HG03521 (cell line): ENCODE results near the gene BMPER.

Source experiments
- ATAC-seq: cut with Tn5 transposase; IDR thresholded peaks from one replicate; pipeline ENCODE4 v1.9.1; 2021; ENCODE audit warnings: mild to moderate bottlenecking, moderate library complexity; ENCODE audit not compliant: unreplicated experiment

Gene BMPER

DNA sequence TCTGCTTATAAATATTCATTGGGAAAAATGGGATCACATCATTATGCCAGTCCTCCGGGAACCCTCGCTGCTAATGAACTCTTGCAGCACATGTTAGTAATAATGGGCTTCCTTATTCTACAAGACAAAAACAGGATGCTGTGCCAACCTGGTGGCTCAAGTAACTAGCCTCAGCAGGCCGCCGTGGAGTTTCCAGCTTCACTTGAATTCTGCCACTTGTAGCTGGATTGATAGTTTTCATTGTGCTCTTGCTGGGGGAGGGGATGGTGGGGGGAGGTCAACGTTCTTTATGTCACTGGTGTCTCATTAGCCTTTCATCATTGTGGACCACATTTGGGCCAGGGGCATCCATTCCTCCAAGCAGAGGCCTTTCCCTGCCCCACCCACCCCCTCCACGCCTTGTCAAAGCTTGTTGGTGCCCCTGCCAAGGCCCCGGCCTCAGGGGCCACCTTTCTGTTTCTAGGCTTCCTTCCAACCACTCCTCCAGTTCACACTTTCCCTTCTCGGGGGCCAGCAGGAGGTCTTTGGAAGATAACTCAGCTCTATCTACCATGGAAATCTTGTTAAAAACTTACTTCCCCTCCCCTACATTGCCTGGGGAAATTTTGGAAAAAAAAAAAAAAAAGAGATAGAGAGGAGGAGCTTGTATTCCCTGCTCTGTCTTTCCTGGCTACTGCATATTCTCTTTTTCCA is 153.9 kb downstream of the BMPER start:
- ATAC-seq = no peak

DNA sequence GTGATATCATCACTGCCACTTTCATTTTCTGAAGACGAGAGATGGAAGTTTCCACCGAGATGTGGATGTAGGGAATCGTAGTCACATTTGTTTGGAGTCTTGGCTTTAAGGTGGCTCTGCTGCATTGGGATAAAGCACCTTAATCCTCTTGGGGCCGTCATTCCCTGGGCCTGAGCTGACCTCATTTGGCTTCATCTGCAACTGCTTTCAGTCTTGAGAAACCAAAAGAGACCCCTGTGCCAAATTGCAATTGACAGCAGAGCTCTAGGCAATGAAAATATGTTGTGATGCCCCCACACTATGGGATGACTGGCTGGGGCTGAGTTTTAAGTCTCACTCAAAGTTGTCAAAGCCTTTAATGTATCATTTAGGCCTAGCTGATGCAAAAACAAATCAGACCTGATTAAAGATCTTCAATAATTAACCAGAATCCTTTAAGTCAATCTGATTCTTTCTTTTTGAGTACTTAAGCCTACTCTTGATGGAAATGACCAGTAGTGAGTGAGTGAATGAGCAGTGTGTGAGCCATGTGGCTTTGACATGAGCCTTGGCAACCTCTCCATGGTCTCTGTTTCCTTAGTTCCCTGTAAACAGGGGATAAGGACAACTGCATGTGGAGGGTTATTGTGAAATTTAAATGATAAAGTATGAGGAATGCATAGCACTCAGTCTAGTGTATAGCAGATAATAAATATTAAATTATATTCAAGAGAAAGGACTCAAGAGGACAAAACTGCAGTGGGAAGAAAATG is 155.0 kb downstream of the BMPER start:
- no peak for ATAC-seq

GRCh38 chr7:34061149-34061548 is 155.8 kb downstream of the BMPER start:
- ATAC-seq = no peak

GRCh38 chr7:34062341-34062740 is 157.0 kb downstream of the BMPER start:
- no peak for ATAC-seq

GRCh38 chr7:34062826-34063225 is 157.5 kb downstream of the BMPER start:
- ATAC-seq = no peak

DNA sequence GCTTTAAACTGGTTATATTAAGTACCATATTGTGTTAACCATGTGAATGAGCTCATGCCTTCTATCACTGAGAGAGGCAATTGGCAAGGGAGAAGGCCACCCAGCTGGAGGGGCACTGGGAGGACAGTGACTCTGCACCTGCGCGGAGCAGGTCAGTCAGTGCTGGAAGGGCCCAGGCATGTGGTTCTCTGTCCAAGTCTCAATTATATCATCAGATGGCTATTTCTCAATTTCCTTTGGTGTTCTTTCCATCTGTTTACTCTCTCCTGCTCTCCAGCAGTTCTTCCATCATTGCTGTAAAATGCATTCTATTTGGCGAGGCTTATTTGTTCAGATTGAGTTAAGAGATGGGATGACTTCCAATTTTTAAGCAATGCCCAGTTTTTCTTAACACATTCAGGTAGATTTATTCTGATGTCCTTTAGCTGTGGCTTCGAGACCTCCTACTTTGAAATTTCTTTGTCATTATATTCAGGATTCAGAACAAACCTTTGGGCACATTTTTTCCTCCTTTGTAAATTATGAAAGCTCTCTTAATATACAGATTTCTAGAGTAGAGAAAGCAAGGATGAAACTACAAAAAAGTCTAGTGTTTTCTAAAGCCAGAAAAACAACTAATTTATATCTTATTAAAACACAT is 159.3 kb downstream of the BMPER start:
- ATAC-seq = no peak

DNA sequence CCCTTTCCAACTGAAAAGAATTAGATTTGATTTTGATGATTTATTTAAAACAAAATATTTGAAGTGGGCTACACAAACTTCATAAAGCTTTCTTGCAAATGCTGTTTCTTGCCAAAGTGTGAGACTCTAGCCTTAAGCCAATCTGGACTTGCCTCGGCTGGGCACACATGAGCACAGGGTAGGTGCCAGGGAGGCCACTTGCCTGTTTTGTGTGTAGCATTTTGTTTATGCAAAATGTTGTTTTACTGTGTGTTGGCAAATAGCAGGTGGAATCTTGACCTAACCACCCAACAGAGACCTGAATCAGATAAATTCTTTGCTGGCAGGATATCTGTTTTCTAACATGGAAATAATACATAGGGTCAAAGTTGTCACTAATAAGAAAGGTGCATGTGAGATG is 161.1 kb downstream of the BMPER start:
- ATAC-seq = no peak

GRCh38 chr7:34067005-34067778 is 161.9 kb downstream of the BMPER start:
- ATAC-seq = no peak

- no peak for ATAC-seq
Measured at GRCh38 chr7:34069676-34070075, 164.3 kb downstream of the BMPER start.

DNA sequence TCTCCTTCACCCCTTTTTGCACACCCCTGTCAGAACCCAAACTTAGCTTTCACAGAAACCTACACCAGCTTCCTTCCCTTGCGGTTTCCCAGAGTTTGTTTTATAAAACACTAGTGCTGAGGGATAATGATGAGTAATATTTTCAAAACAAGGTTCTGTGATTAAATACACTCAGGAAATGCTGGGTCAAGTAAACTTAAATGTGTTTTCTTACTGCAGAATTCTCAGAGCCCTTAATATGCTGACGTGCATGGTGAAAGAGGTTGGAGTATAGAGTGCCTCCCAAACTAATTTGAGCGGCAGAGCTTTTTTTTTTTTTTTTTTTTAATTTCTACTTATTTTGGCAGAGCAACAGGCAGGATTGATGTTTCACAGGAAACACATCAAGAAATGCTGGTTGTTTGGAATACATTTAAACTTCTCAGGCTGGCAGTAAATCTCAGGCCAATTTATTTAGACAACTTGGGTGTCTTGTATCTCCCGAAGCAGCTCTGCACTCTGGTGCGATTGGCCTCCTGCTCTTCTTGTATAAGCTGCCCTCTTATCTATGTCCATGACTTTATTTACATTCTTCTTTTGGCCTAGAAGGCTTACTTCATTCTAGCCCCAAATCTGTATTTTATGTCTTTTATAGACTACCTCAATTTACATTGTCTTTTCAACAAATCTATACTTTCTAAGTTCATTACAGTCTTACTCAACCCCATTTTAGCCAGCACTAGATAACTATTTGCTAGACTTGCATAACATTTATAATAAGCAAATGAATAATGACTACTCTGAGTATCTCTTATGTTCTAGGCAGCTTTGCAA is 165.4 kb downstream of the BMPER start:
- no peak for ATAC-seq

GRCh38 chr7:34073676-34074075 is 168.3 kb downstream of the BMPER start:
- ATAC-seq = no peak

- ATAC-seq = no peak
Measured at GRCh38 chr7:34074421-34074820, 169.1 kb downstream of the BMPER start.

DNA sequence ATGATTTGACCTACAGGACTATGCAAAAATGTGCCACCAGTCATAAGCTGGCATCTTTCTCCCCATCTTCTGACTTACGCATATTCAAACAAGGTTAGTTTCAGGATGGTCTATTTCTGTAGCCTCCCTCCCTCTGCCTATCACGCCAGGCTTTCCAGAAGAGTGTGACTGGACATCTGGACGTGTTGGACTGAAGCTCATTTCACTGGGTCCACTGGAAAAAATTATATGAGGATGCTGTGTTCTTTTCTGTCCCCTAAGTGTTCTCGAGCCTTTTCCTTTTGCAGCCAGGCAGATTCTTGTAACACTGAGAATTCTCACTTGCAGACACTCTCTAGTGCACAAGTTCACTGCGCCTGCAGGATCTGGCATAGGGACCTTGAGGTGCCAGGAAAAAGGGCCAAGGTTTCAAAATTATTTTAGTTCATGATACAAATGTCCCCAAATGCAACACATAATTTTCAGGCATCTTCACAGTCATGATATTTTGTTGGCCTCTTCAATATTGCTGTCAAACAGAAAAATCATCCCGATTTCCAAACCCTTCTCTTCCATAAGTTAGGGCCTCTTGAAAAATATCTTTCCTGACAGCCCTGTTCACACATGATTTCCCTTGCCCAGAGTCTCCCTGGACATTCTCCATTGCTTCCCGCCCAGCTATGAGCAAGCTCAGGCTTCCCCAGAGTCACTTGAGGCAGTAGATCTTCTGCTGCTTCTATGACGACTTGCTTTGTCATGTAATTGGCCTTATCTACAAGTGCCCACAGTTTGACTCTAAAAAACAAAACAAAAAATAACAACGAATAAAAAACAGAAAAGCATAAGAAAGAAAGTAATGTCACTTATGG is 170.4 kb downstream of the BMPER start:
- ATAC-seq = no peak

GRCh38 chr7:34077168-34077567 is 171.8 kb downstream of the BMPER start:
- ATAC-seq = no peak

DNA sequence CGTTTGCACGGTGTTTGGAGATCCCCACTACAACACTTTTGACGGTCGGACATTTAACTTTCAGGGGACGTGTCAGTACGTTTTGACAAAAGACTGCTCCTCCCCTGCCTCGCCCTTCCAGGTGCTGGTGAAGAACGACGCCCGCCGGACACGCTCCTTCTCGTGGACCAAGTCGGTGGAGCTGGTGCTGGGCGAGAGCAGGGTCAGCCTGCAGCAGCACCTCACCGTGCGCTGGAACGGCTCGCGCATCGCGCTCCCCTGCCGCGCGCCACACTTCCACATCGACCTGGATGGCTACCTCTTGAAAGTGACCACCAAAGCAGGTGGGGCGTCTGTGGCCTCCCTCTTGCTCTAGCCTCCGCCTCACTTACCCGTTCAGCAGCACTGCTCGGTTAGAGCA is 173.5 kb downstream of the BMPER start:
- no peak for ATAC-seq

DNA sequence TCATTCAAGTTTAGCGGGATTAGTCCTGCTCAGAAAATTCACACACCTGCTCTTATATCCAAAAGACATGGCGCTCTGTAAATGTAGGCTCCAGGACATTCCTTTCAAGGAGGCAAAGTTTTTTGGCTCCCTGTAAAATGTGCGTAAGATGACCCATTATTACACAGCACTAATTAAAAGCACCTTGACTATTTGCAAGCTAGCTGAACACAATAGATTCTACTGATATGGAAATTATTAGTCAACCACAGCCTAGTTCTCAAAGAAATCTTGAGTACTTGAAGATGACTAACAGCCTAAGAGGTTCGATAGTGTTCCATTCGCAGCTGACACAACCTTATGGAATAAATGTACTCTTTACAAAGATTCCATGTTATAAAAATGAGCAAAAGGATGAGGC is 175.2 kb downstream of the BMPER start:
- ATAC-seq = no peak

GRCh38 chr7:34081935-34082334 is 176.6 kb downstream of the BMPER start:
- no peak for ATAC-seq

GRCh38 chr7:34083440-34083839 is 178.1 kb downstream of the BMPER start:
- ATAC-seq = no peak

GRCh38 chr7:34084651-34085050 is 179.3 kb downstream of the BMPER start:
- ATAC-seq = no peak

GRCh38 chr7:34086064-34086463 is 180.7 kb downstream of the BMPER start:
- no peak for ATAC-seq
